Prostate gland (tissue), 2 donors: ENCODE measurements around the gene BCL11B. TPM values are rescaled to one million over a fixed set of nuclear protein-coding genes. Genes with fewer than 3 reads are reported as not detected.

Experiments used
- DNase-seq: peaks from one replicate; pipeline ENCODE4 v3.0.0-alpha.2; 2019; ENCODE audit warnings: low spot score
- H3K27ac ChIP-seq, 2 donors: fragments of 200-600 bp; sonication (generic); 2 replicates each; pipeline ENCODE4 v1.5.1; 2017 to 2019
- H3K27me3 ChIP-seq: fragments of 200-600 bp; sonication (generic); replicated peaks from 2 replicates; pipeline ENCODE4 v1.5.1; 2019; ENCODE audit not compliant: insufficient read depth
- H3K36me3 ChIP-seq, 2 donors: fragments of 200-600 bp; sonication (generic); 1 replicate in 1 of 2; 2 replicates in 1 of 2; pipeline versions ENCODE4 v1.5.1 to v1.8.1; 2017 to 2019
- H3K4me1 ChIP-seq: fragments of 200-600 bp; sonication (generic); replicated peaks from 2 replicates; pipeline ENCODE4 v1.5.1; 2019
- H3K4me3 ChIP-seq, 2 donors: fragments of 200-600 bp; sonication (generic); 2 replicates each; pipeline ENCODE4 v1.5.1; 2017 to 2019
- H3K9me3 ChIP-seq: fragments of 200-600 bp; sonication (generic); 2 replicates; pipeline ENCODE4 v1.5.1; 2017
- POLR2A ChIP-seq: fragments of 450-650 bp; IDR thresholded peaks from one replicate; pipeline ENCODE4 v1.6.1; 2016; ENCODE audit warnings: antibody characterized with exemption, mild to moderate bottlenecking
- POLR2AphosphoS5 ChIP-seq: sonication (generic); formaldehyde crosslinking; IDR thresholded peaks from one replicate; pipeline ENCODE4 v1.6.1; 2017; ENCODE audit warnings: antibody characterized with exemption
- WGBS: methylation state at CpG from one replicate; pipeline ENCODE4 v1.1.5; 2018; 5-methylcytosine and 5-hydroxymethylcytosine counted together
- intact Hi-C: fragments of 100-400 bp; cut with DNase I; formaldehyde crosslinking; loops from one replicate; pipeline ENCODE4 v1.14.2; 2022
- total RNA-seq, 2 donors: library from RNA; depleted of rRNA; stranded (reverse); fragments of >200 nt; gene quantifications; one replicate each; pipeline ENCODE4 v1.1.0, GENCODE V29; 2016
- TF ChIP-seq, protein P1 (sequence below), 4 experiments: fragments of 200-600 bp in 2 of 4; fragments of 450-650 bp in 2 of 4; sonication (generic) in 2 of 4; IDR thresholded peaks; 1 replicate in 3 of 4; 2 replicates in 1 of 4; pipeline ENCODE4 v1.5.1; 2016 to 2019; ENCODE audit warnings: antibody characterized with exemption in 4 of 4, mild to moderate bottlenecking in 2 of 4, moderate library complexity in 2 of 4

The BCL11B gene
- total RNA-seq, 2 donors from 2014 or later, result 2.8 to 5.4 TPM

GRCh38 chr14:99272899-99273765, 1.1 kb upstream of the BCL11B start:
- 3% methylated on average over 42 of the region's 53 CpGs for WGBS
- no peak for TF ChIP-seq POLR2A
- TF ChIP-seq, protein P1, sequence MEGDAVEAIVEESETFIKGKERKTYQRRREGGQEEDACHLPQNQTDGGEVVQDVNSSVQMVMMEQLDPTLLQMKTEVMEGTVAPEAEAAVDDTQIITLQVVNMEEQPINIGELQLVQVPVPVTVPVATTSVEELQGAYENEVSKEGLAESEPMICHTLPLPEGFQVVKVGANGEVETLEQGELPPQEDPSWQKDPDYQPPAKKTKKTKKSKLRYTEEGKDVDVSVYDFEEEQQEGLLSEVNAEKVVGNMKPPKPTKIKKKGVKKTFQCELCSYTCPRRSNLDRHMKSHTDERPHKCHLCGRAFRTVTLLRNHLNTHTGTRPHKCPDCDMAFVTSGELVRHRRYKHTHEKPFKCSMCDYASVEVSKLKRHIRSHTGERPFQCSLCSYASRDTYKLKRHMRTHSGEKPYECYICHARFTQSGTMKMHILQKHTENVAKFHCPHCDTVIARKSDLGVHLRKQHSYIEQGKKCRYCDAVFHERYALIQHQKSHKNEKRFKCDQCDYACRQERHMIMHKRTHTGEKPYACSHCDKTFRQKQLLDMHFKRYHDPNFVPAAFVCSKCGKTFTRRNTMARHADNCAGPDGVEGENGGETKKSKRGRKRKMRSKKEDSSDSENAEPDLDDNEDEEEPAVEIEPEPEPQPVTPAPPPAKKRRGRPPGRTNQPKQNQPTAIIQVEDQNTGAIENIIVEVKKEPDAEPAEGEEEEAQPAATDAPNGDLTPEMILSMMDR (IDR thresholded peaks at IDR 0.05), result no peak
- peaks cover 22% of the 10 kb centered on the region for H3K27me3 ChIP-seq
- peaks cover 13% of the 10 kb centered on the region for H3K4me1 ChIP-seq
- DNase-seq, result no peak
- no peaks in the 10 kb centered on the region for H3K36me3 ChIP-seq
- intact Hi-C loops, result no loop called here
- no peaks in the 10 kb centered on the region for H3K9me3 ChIP-seq
- H3K4me3 ChIP-seq, result peak overlapping the region in 1 of 2 donors; percentile 14
- H3K27ac ChIP-seq, result peak overlapping the region; percentile 19 to 71

DNA sequence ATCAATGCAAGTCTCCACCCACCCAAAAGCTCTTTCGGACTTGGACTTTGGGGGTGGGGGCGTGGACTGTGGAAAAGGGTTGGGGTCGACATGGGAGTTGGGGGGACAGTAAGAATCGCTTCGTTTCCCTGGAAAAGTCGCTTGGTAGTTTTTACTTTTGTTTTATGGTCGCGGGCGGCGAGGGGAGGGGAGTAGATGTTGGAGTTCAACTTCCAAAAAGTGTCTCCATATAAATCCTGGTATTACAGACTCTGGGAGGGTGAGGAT, 568 bp upstream of the BCL11B start:
- no peaks in the 10 kb centered on the region for H3K9me3 ChIP-seq
- DNase-seq, result no peak
- peaks cover 22% of the 10 kb centered on the region for H3K27me3 ChIP-seq
- peaks cover 13% of the 10 kb centered on the region for H3K4me1 ChIP-seq
- no peak for TF ChIP-seq POLR2AphosphoS5
- TF ChIP-seq POLR2A, result no peak
- TF ChIP-seq, protein P1 (IDR thresholded peaks at IDR 0.05), result no peak
- 1% methylated on average over 10 of the region's 10 CpGs for WGBS
- peak overlapping the region; percentile 13 to 27 for H3K4me3 ChIP-seq
- H3K36me3 ChIP-seq, result no peaks in the 10 kb centered on the region
- intact Hi-C loops, result no loop called here
- peak overlapping the region in 1 of 2 donors; percentile 71 for H3K27ac ChIP-seq

- H3K9me3 ChIP-seq, result no peaks in the 10 kb centered on the region
- no peak for DNase-seq
- peaks cover 22% of the 10 kb centered on the region for H3K27me3 ChIP-seq
- TF ChIP-seq POLR2AphosphoS5, result no peak
- TF ChIP-seq, protein P1 (IDR thresholded peaks at IDR 0.05), result no peak
- no peak for TF ChIP-seq POLR2A
- H3K4me1 ChIP-seq, result peaks cover 13% of the 10 kb centered on the region
- intact Hi-C loops, result no loop called here
- H3K4me3 ChIP-seq, result peak overlapping the region; percentile 27 to 29
- 1% methylated on average over 32 of the region's 32 CpGs for WGBS
- H3K36me3 ChIP-seq, result no peaks in the 10 kb centered on the region
- no peak overlapping the region for H3K27ac ChIP-seq
These were observed 616 bp downstream of the BCL11B start for GRCh38 chr14:99271221-99271941.

DNA sequence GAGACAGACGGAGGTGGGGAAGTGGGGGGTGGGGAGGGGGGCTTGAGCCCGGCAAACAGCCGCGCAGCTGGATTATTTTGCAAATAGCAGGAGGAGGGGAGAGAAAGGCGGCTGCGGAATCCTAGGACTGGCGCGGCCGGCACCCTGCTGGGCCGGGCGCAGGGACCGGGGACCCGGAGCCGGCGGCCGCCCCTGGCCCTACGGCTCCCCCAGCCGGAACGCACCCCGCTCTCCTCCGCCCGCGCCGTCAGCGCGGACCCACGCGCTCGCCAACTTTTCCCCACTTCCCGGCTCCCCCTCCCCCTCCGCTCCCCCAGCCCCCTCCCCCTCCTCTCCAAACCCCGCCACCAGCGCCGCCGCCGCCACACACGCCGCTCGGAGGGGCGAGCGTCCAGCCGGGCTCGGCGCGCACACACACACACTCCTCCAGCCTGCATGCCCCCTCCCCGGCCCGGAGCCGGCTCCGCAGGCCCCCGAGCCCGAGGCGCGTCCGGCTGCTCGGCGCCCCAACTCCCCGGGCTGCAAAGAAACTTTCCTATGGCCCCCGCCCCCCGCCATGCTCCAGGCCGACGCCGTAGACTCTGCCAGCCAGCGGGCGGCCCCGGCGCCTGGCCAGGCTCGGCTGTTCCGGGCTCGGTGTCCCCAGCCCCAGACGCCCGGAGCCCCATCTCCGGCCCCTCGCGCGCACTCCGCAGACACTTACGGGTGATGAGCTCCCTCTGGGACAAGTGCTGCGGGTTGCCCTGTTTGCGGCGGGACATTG, 1.4 kb downstream of the BCL11B start:
- no peaks in the 10 kb centered on the region for H3K36me3 ChIP-seq
- no peaks in the 10 kb centered on the region for H3K9me3 ChIP-seq
- intact Hi-C loops, result no loop called here
- TF ChIP-seq, protein P1 (IDR thresholded peaks at IDR 0.05), result no peak
- TF ChIP-seq POLR2AphosphoS5 (no peak), POLR2A (no peak)
- peak overlapping the region; percentile 27 to 29 for H3K4me3 ChIP-seq
- H3K27me3 ChIP-seq, result peaks cover 22% of the 10 kb centered on the region
- DNase-seq, result no peak
- H3K4me1 ChIP-seq, result peaks cover 13% of the 10 kb centered on the region
- H3K27ac ChIP-seq, result peak overlapping the region in 1 of 2 donors; percentile 1
- WGBS, result 1% methylated on average over 76 of the region's 80 CpGs
